Esophagus muscularis mucosa (tissue), 4 donors: ENCODE data around the gene SOWAHA. TPM values are rescaled to one million over a fixed set of nuclear protein-coding genes. Genes with fewer than 3 reads are reported as not detected.
A peak's percentile ranks its signal among the peaks of the same experiment; 100 is the strongest.

Experiments
- DNase-seq: peaks from one replicate; pipeline ENCODE4 v3.0.0-alpha.2; 2017; ENCODE audit errors: extremely low spot score
- H3K27ac ChIP-seq, 4 donors: fragments of 200-600 bp; sonication (generic); replicated peaks in 1 of 4; 1 replicate in 3 of 4; 2 replicates in 1 of 4; pipeline ENCODE4 v1.5.1; 2016 to 2019; ENCODE audit warnings: mild to moderate bottlenecking in 1 of 4
- H3K27me3 ChIP-seq, 4 donors: fragments of 200-600 bp; sonication (generic); one replicate each; pipeline versions ENCODE4 v1.5.1 to v1.6.0; 2016 to 2019
- H3K36me3 ChIP-seq, 4 donors: fragments of 200-600 bp; sonication (generic); one replicate each; pipeline ENCODE4 v1.5.1; 2016 to 2019
- H3K4me1 ChIP-seq, 4 donors: fragments of 200-600 bp; sonication (generic); one replicate each; pipeline ENCODE4 v1.5.1; 2016 to 2019
- H3K4me3 ChIP-seq, 4 donors: fragments of 200-600 bp; sonication (generic); 1 replicate in 2 of 4; 2 replicates in 2 of 4; pipeline ENCODE4 v1.5.1; 2016 to 2019; ENCODE audit warnings: mild to moderate bottlenecking in 4 of 4, moderate library complexity in 1 of 4
- H3K9me3 ChIP-seq, 4 donors: fragments of 200-600 bp; sonication (generic); 1 replicate in 3 of 4; 2 replicates in 1 of 4; pipeline ENCODE4 v1.5.1; 2016 to 2019
- EP300 ChIP-seq: sonication (generic); formaldehyde crosslinking; IDR thresholded peaks from one replicate; pipeline ENCODE4 v1.6.1; 2017; ENCODE audit warnings: antibody characterized with exemption
- POLR2A ChIP-seq: fragments of 450-650 bp; IDR thresholded peaks from one replicate; pipeline ENCODE4 v1.6.1; 2017; ENCODE audit warnings: antibody characterized with exemption, moderate library complexity, mild to moderate bottlenecking, low read depth
- POLR2AphosphoS5 ChIP-seq, 2 donors: sonication (generic); formaldehyde crosslinking; IDR thresholded peaks; one replicate each; pipeline ENCODE4 v1.6.1; 2017; ENCODE audit warnings: antibody characterized with exemption in 2 of 2
- WGBS: methylation state at CpG from one replicate; pipeline ENCODE4 v1.1.5; 2018; 5-methylcytosine and 5-hydroxymethylcytosine counted together
- intact Hi-C: fragments of 100-400 bp; cut with DNase I; formaldehyde crosslinking; loops from one replicate; pipeline ENCODE4 v1.15.1; 2023
- total RNA-seq, 4 donors: library from RNA; depleted of rRNA; stranded (reverse); fragments of >200 nt; gene quantifications; one replicate each; pipeline versions ENCODE4 v1.1.0 to v1.2.1, GENCODE V29; 2016
- TF ChIP-seq, protein P1 (sequence below), 3 experiments: fragments of 200-600 bp in 2 of 3; fragments of 450-650 bp in 1 of 3; sonication (generic) in 2 of 3; IDR thresholded peaks; one replicate each; pipeline ENCODE4 v1.5.1; 2017 to 2019; ENCODE audit warnings: antibody characterized with exemption in 3 of 3, mild to moderate bottlenecking in 2 of 3, moderate library complexity in 1 of 3

Gene SOWAHA
- total RNA-seq, 4 donors from 2014 or later = 0.06 to 0.83 (median 0.15) TPM

- TF ChIP-seq EP300 = no peak
- TF ChIP-seq POLR2AphosphoS5 (IDR thresholded peaks at IDR 0.05) = no peak
- TF ChIP-seq, protein P1, sequence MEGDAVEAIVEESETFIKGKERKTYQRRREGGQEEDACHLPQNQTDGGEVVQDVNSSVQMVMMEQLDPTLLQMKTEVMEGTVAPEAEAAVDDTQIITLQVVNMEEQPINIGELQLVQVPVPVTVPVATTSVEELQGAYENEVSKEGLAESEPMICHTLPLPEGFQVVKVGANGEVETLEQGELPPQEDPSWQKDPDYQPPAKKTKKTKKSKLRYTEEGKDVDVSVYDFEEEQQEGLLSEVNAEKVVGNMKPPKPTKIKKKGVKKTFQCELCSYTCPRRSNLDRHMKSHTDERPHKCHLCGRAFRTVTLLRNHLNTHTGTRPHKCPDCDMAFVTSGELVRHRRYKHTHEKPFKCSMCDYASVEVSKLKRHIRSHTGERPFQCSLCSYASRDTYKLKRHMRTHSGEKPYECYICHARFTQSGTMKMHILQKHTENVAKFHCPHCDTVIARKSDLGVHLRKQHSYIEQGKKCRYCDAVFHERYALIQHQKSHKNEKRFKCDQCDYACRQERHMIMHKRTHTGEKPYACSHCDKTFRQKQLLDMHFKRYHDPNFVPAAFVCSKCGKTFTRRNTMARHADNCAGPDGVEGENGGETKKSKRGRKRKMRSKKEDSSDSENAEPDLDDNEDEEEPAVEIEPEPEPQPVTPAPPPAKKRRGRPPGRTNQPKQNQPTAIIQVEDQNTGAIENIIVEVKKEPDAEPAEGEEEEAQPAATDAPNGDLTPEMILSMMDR (IDR thresholded peaks at IDR 0.05) = no peak
- no peak for TF ChIP-seq POLR2A
- Histone ChIP-seq H3K27ac (no peak overlapping the region), H3K4me1 (peaks cover 9 to 49% (median 34%) of the 10 kb centered on the region in 4 donors), H3K27me3 (peaks cover 0 to 15% (median 0%) of the 10 kb centered on the region in 4 donors), H3K36me3 (peaks cover 0 to 16% (median 13%) of the 10 kb centered on the region in 4 donors), H3K4me3 (peak overlapping the region; percentile 76 to 87 (median 82)), H3K9me3 (no peaks in the 10 kb centered on the region)
- intact Hi-C loops = loop anchor here (10.0 kb wide), 2 partner anchors 324 to 444 kb away; no protein-coding TSS in a partner anchor
- DNase-seq = no peak
- WGBS = 78% methylated on average over 4 of the region's 4 CpGs
Observed at GRCh38 chr5:132828846-132829494, 15.9 kb downstream of the SOWAHA start.

DNA sequence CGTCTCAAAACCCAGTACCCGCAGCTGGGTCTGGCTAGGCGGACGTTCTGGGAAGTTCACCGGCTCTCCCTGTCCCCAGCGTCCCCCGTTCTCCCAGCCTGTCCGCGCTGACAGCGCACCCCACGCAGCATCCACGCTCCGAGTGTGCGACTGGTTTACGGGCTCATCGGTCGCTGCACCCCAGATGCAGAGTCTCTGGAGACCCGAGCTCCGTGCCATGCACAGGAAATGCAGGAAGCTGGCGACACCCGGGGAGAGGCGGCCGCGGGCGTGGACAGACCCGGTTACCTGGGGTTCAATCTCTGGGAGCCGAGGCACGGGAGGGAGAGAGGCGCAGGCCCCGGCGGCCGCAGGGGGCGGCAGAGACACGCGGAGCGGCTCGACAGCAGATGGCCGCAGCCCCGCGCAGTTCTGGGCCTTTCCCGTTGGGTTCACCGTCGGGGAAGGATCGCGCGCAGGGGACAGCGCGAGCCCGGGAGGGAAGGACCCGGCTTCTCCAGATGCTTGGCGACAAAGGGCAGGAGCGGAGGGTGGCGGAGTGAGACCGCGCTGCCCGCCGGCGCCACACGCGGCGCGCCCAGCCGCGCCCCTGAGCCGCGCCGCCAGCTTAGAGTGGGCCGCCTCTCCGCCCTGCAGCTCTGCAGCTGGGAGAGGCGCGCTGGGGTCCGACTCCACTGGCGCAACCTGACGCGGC lies 16.8 kb downstream of the SOWAHA start:
- intact Hi-C loops = loop anchor here (5.0 to 10.0 kb wide), 4 partner anchors 37 to 445 kb away; partner anchors contain the start of genes GDF9 and UQCRQ
- TF ChIP-seq EP300 (no peak), POLR2A (no peak), POLR2AphosphoS5 (IDR thresholded peaks at IDR 0.05) (peak; percentile 41)
- TF ChIP-seq, protein P1 (IDR thresholded peaks at IDR 0.05) = peak; percentile 70 to 99 (median 85)
- Histone ChIP-seq H3K27ac (peak overlapping the region; percentile 79 to 90 (median 86)), H3K27me3 (peaks cover 0 to 15% (median 0%) of the 10 kb centered on the region in 4 donors), H3K36me3 (peaks cover 0 to 8% (median 6%) of the 10 kb centered on the region in 4 donors), H3K4me3 (peak overlapping the region; percentile 76 to 87 (median 82)), H3K4me1 (peaks cover 9 to 49% (median 34%) of the 10 kb centered on the region in 4 donors), H3K9me3 (no peaks in the 10 kb centered on the region)
- WGBS = 2% methylated on average over 32 of the region's 75 CpGs
- no peak for DNase-seq

GRCh38 chr5:132830436-132831094 lies 17.5 kb downstream of the SOWAHA start, which contains the start of gene SHROOM1:
Gene SHROOM1, minus strand, starts transcription at chr5:132830647. Its CDS starts 4,507 bp downstream, at chr5:132826140.
- peaks cover 9 to 44% (median 32%) of the 10 kb centered on the region in 4 donors for H3K4me1 ChIP-seq
- H3K4me3 ChIP-seq = peak within 1 kb of the TSS; percentile 76 to 87 (median 82)
- no peaks in the 10 kb centered on the region for H3K9me3 ChIP-seq
- peaks cover 0 to 9% (median 0%) of the 10 kb centered on the region in 4 donors for H3K27me3 ChIP-seq
- no peak for DNase-seq
- intact Hi-C loops = loop anchor here (5.0 kb wide), 2 partner anchors 37 to 52 kb away; partner anchors contain the start of genes GDF9 and UQCRQ
- H3K36me3 ChIP-seq = peaks cover 0 to 3% (median 1%) of the 10 kb centered on the region in 4 donors
- 47% methylated on average over 3 of the region's 78 CpGs for WGBS
- TF ChIP-seq POLR2AphosphoS5 (IDR thresholded peaks at IDR 0.05) (peak; percentile 54 to 60), EP300 (no peak), POLR2A (no peak)
- peak within 1 kb of the TSS; percentile 79 to 90 (median 86) for H3K27ac ChIP-seq

DNA sequence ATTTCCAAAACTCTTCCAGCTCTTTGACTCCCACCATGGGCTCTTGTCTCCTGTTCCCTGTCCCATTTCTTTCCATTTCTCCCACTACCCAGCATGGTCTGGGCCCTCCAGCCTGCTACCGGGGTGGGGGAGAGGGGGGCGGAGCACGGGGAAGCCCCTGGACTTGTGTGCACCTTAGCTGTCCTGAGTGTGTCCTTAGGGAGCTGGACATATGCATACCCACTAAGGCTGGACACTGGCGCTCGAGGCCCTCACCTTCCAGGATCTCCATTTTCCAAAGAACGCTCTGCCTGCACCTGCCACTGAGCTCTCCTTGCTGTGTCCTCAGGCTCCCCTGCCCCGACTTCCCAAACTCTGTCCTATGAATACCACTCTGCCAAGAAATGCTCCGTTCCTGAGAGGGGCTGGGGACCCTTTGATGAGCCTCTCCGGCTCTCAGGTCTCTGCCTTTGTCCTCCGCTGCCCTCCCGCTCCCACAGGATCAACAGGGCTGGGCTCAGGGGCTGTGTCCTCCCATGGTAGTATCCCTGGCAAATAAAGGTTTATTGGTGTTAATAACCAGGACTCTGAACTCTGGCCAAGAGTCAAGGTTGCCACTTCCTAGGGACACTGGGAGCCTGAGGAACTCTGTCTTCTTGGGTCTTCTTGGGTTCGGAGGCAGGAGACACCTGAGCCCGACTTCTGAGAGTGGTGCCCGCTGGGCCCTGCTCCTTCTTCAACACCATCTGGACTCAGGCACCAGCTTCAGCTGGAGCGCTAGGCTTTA lies 18.2 kb downstream of the SOWAHA start:
- TF ChIP-seq POLR2AphosphoS5 (IDR thresholded peaks at IDR 0.05) = no peak
- DNase-seq = no peak
- Histone ChIP-seq H3K9me3 (no peaks in the 10 kb centered on the region), H3K4me1 (peaks cover 9 to 37% (median 25%) of the 10 kb centered on the region in 4 donors), H3K36me3 (no peaks in the 10 kb centered on the region), H3K4me3 (peak overlapping the region; percentile 76 to 87 (median 82)), H3K27ac (peak overlapping the region; percentile 79 to 90 (median 86)), H3K27me3 (peaks cover 0 to 2% (median 0%) of the 10 kb centered on the region in 4 donors)
- intact Hi-C loops = loop anchor here (5.0 kb wide), 2 partner anchors 36 to 51 kb away; partner anchors contain the start of genes GDF9 and UQCRQ
- 85% methylated on average over 7 of the region's 15 CpGs for WGBS

- intact Hi-C loops = loop anchor here (5.0 kb wide), 2 partner anchors 35 to 50 kb away; partner anchors contain the start of genes GDF9 and UQCRQ
- H3K9me3 ChIP-seq = no peaks in the 10 kb centered on the region
- no peak for TF ChIP-seq EP300
- no peak for TF ChIP-seq POLR2A
- TF ChIP-seq, protein P1 (IDR thresholded peaks at IDR 0.05) = no peak
- no peak for TF ChIP-seq POLR2AphosphoS5 (IDR thresholded peaks at IDR 0.05)
- WGBS = 91% methylated on average over 5 of the region's 5 CpGs
- H3K36me3 ChIP-seq = no peaks in the 10 kb centered on the region
- H3K4me1 ChIP-seq = peaks cover 9 to 24% (median 20%) of the 10 kb centered on the region in 4 donors
- H3K27me3 ChIP-seq = no peaks in the 10 kb centered on the region
- H3K4me3 ChIP-seq = no peak overlapping the region
- DNase-seq = no peak
- no peak overlapping the region for H3K27ac ChIP-seq
Observed at GRCh38 chr5:132832612-132833011, 19.5 kb downstream of the SOWAHA start.
